ENCODE data around the gene PPM1H.

GRCh38 chr12:62691309-62691708, 243.6 kb downstream of the PPM1H start:
- TF ChIP-seq CTCF (IDR thresholded peaks at IDR 0.05) (no peak), POLR2AphosphoS5 (IDR thresholded peaks at IDR 0.05; ENCODE audit: insufficient read depth in 1 of 2, low read depth in 1 of 2) (no peak), POLR2A (IDR thresholded peaks at IDR 0.05) (no peak)

Data from vagina (tissue), 2 donors.